IMR-90 (cell line): ENCODE data around the gene THRB. TPM values are rescaled to one million over a fixed set of nuclear protein-coding genes. Genes with fewer than 3 reads are reported as not detected.

ENCODE experiments used
- ATAC-seq: fragments of 200-7000 bp; cut with Tn5 transposase; 2 replicates; pipeline ENCODE4 v1.9.1; 2020; ENCODE audit warnings: low read depth, mild to moderate bottlenecking, moderate library complexity
- BruUV-seq: library from RNA; stranded (reverse); fragments of 400-500 nt; replicated peaks from 2 replicates; lab custom pipeline; 2021; lab: Mats Ljungman, UMichigan
- CTCF ChIA-PET: fragments of 300-600 bp; formaldehyde crosslinking; extraction: SDS; loops from one replicate; lab custom pipeline; 2021; ENCODE audit warnings: antibody characterized with exemption; lab: Yijun Ruan, JAX
- POLR2A ChIA-PET: fragments of 300-600 bp; sonication (Branson Sonifier 250); formaldehyde crosslinking; loops from one replicate; lab custom pipeline; 2022; ENCODE audit warnings: antibody characterized with exemption; ENCODE audit not compliant: unreplicated experiment; lab: Charles Lee
- DNase-seq: peaks from one replicate; pipeline ENCODE4 v3.0.0; 2013
- H2AFZ ChIP-seq: replicated peaks from 2 replicates; pipeline ENCODE3; 2013; ENCODE audit warnings: low read length, mild to moderate bottlenecking; ENCODE audit not compliant: poor library complexity
- H2AK5ac ChIP-seq: 2 replicates; pipeline ENCODE4 v1.6.1; 2013; ENCODE audit warnings: low read depth, low read length, inconsistent platforms
- H2AK9ac ChIP-seq: replicated peaks from 2 replicates; pipeline ENCODE3; 2013; ENCODE audit warnings: mild to moderate bottlenecking, low read depth, low read length, moderate library complexity; ENCODE audit not compliant: poor library complexity
- H2BK120ac ChIP-seq: 2 replicates; pipeline ENCODE4 v1.6.1; 2013; ENCODE audit warnings: low read depth, low read length, inconsistent platforms
- H2BK15ac ChIP-seq: 3 replicates; pipeline ENCODE4 v1.6.1; 2013; ENCODE audit warnings: low read depth, low read length, inconsistent platforms
- H2BK20ac ChIP-seq: 2 replicates; pipeline ENCODE4 v1.6.1; 2013; ENCODE audit warnings: low read depth, mild to moderate bottlenecking, inconsistent platforms, low read length, moderate library complexity
- H2BK5ac ChIP-seq: 2 replicates; pipeline ENCODE4 v1.6.1; 2013; ENCODE audit warnings: mild to moderate bottlenecking, low read depth, low read length, inconsistent platforms; ENCODE audit not compliant: poor library complexity, severe bottlenecking
- H3K14ac ChIP-seq: replicated peaks from 2 replicates; pipeline ENCODE4 v1.6.1; 2013; ENCODE audit warnings: low read depth, low read length, inconsistent platforms
- H3K18ac ChIP-seq: 2 replicates; pipeline ENCODE4 v1.6.1; 2013; ENCODE audit warnings: low read depth, low read length, control low read depth
- H3K23ac ChIP-seq: 2 replicates; pipeline ENCODE4 v1.6.1; 2013; ENCODE audit warnings: low read depth, low read length, inconsistent platforms
- H3K27ac ChIP-seq: 2 replicates; pipeline ENCODE4 v1.5.1; 2013; ENCODE audit warnings: mild to moderate bottlenecking, control low read depth, low read length; ENCODE audit not compliant: insufficient read depth
- H3K27me3 ChIP-seq: 2 replicates; pipeline ENCODE4 v1.6.1; 2013; ENCODE audit warnings: low read length; ENCODE audit not compliant: control insufficient read depth, insufficient read depth
- H3K36me3 ChIP-seq: 2 replicates; pipeline ENCODE4 v1.6.1; 2013; ENCODE audit warnings: low read length, mixed read lengths; ENCODE audit not compliant: control insufficient read depth, insufficient read depth
- H3K4ac ChIP-seq: 2 replicates; pipeline ENCODE4 v1.6.1; 2013; ENCODE audit warnings: low read depth, low read length, inconsistent platforms
- H3K4me1 ChIP-seq: 2 replicates; pipeline ENCODE4 v1.6.1; 2013; ENCODE audit warnings: low read length, mixed read lengths; ENCODE audit not compliant: control insufficient read depth, insufficient read depth
- H3K4me2 ChIP-seq: 2 replicates; pipeline ENCODE4 v1.6.1; 2013; ENCODE audit warnings: low read depth, mild to moderate bottlenecking, control low read depth, low read length, moderate library complexity
- H3K4me3 ChIP-seq: 2 replicates; pipeline ENCODE4 v1.5.1; 2013; ENCODE audit warnings: low read depth, mild to moderate bottlenecking, control low read depth, low read length, moderate library complexity; ENCODE audit not compliant: insufficient read depth
- H3K56ac ChIP-seq: 2 replicates; pipeline ENCODE4 v1.6.1; 2013; ENCODE audit warnings: low read length, inconsistent platforms; ENCODE audit not compliant: insufficient read depth; ENCODE audit errors: extremely low read depth
- H3K79me1 ChIP-seq, 2 experiments: 2 replicates each; pipeline ENCODE4 v1.6.1; 2013; ENCODE audit warnings: low read length in 2 of 2, inconsistent platforms in 1 of 2, low read depth in 1 of 2
- H3K9ac ChIP-seq: 2 replicates; pipeline ENCODE4 v1.6.1; 2013; ENCODE audit warnings: low read depth, low read length, control low read depth
- H3K9me1 ChIP-seq: 2 replicates; pipeline ENCODE4 v1.6.1; 2013; ENCODE audit warnings: low read length, inconsistent platforms; ENCODE audit not compliant: insufficient read depth
- H3K9me3 ChIP-seq: 2 replicates; pipeline ENCODE4 v1.6.1; 2013; ENCODE audit warnings: low read length; ENCODE audit not compliant: control insufficient read depth, insufficient read depth
- H4K20me1 ChIP-seq: 2 replicates; pipeline ENCODE4 v1.6.1; 2013; ENCODE audit warnings: low read length, inconsistent platforms; ENCODE audit not compliant: insufficient read depth
- H4K5ac ChIP-seq: 2 replicates; pipeline ENCODE4 v1.6.1; 2013; ENCODE audit warnings: mild to moderate bottlenecking, low read depth, low read length, control low read depth
- H4K8ac ChIP-seq, 2 experiments: 2 replicates each; pipeline ENCODE4 v1.6.1; 2013; ENCODE audit warnings: low read depth in 2 of 2, low read length in 2 of 2, control low read depth in 1 of 2, inconsistent platforms in 1 of 2
- H4K91ac ChIP-seq: 2 replicates; pipeline ENCODE4 v1.6.1; 2013; ENCODE audit warnings: low read depth, low read length, inconsistent platforms; ENCODE audit not compliant: insufficient read depth
- BHLHE40 ChIP-seq: fragments of 150-350 bp; IDR thresholded peaks from 2 replicates; pipeline ENCODE4 v1.6.1; 2016; ENCODE audit warnings: mild to moderate bottlenecking, low read depth, low read length
- CEBPB ChIP-seq: IDR thresholded peaks from 2 replicates; pipeline ENCODE4 v1.6.1; 2012; ENCODE audit warnings: low read depth, low read length, improper control_type of control experiment
- CHD1 ChIP-seq: IDR thresholded peaks from 2 replicates; pipeline ENCODE4 v1.6.1; 2012; ENCODE audit warnings: low read depth, low read length, improper control_type of control experiment
- FOS ChIP-seq: fragments of 150-350 bp; IDR thresholded peaks from 2 replicates; pipeline ENCODE4 v1.6.1; 2016; ENCODE audit warnings: low read depth, low read length
- MAFK ChIP-seq: IDR thresholded peaks from 2 replicates; pipeline ENCODE4 v1.6.1; 2012; ENCODE audit warnings: low read depth, low read length, improper control_type of control experiment
- MAZ ChIP-seq: IDR thresholded peaks from 2 replicates; pipeline ENCODE4 v1.6.1; 2012; ENCODE audit warnings: low read depth, mild to moderate bottlenecking, low read length, improper control_type of control experiment, moderate library complexity, borderline replicate concordance
- MXI1 ChIP-seq: IDR thresholded peaks from 2 replicates; pipeline ENCODE4 v1.6.1; 2012; ENCODE audit warnings: low read depth, mild to moderate bottlenecking, low read length, moderate library complexity, borderline replicate concordance
- NFE2L2 ChIP-seq: fragments of 150-350 bp; IDR thresholded peaks from 2 replicates; pipeline ENCODE4 v1.6.1; 2016; ENCODE audit warnings: low read depth, mild to moderate bottlenecking, low read length
- POLR2A ChIP-seq: IDR thresholded peaks from 2 replicates; pipeline ENCODE4 v1.6.1; 2012; ENCODE audit warnings: mild to moderate bottlenecking, low read depth, low read length
- RAD21 ChIP-seq: IDR thresholded peaks from 2 replicates; pipeline ENCODE4 v1.6.1; 2012; ENCODE audit warnings: low read length, improper control_type of control experiment
- RCOR1 ChIP-seq: IDR thresholded peaks from 2 replicates; pipeline ENCODE4 v1.6.1; 2012; ENCODE audit warnings: mild to moderate bottlenecking, low read length, improper control_type of control experiment; ENCODE audit not compliant: insufficient replicate concordance
- RFX5 ChIP-seq: IDR thresholded peaks from 2 replicates; pipeline ENCODE4 v1.8.0; 2012; ENCODE audit warnings: low read depth, mild to moderate bottlenecking, low read length, moderate library complexity
- SMC3 ChIP-seq: fragments of 150-350 bp; IDR thresholded peaks from 2 replicates; pipeline ENCODE4 v1.6.1; 2016; ENCODE audit warnings: low read depth, mild to moderate bottlenecking, antibody characterized with exemption, low read length, moderate library complexity
- WGBS, 2 experiments: methylation state at CpG; one replicate each; pipeline versions ENCODE4 v1.1.5 to v1.1.7; 2013; ENCODE audit warnings: missing lambda C conversion rate in 2 of 2; ENCODE audit not compliant: insufficient read length in 1 of 2; ENCODE audit errors: extremely low coverage in 2 of 2; 5-methylcytosine and 5-hydroxymethylcytosine counted together
- dilution Hi-C: fragments of 300-500 bp; cut with HindIII; formaldehyde crosslinking; loops from one replicate; pipeline ENCODE4 v1.14.3; 2018; ENCODE audit warnings: low sequenced_read_pairs; ENCODE audit not compliant: unreplicated experiment
- in situ Hi-C: fragments of 300-500 bp; cut with MboI; formaldehyde crosslinking; loops from 3 replicates; pipeline ENCODE4 v1.14.3; 2019; ENCODE audit warnings: low sequenced_read_pairs, inconsistent platforms, mixed read lengths
- intact Hi-C: fragments of 100-400 bp; cut with micrococcal nuclease; formaldehyde crosslinking; loops from 2 replicates; pipeline ENCODE4 v1.10.0; 2022
- polyA plus RNA-seq, 3 experiments: library from polyadenylated mRNA; depleted of rRNA; stranded (reverse); fragments of >200 nt; gene quantifications; 2 replicates each; pipeline ENCODE4 v1.2.3, GENCODE V29; 2012; ENCODE audit warnings: low replicate concordance in 1 of 3
- total RNA-seq: library from RNA; depleted of rRNA; stranded (reverse); fragments of >200 nt; gene quantifications from 2 replicates; pipeline ENCODE4 v1.2.3, GENCODE V29; 2012
- TF ChIP-seq, protein P1 (sequence below): fragments of 150-350 bp; IDR thresholded peaks from 2 replicates; pipeline ENCODE4 v1.6.1; 2017; ENCODE audit warnings: mild to moderate bottlenecking, antibody characterized with exemption, low read length, low read depth
- TF ChIP-seq, protein P2 (sequence below): fragments of 150-350 bp; IDR thresholded peaks from 2 replicates; pipeline ENCODE4 v1.6.1; 2016; ENCODE audit warnings: low read depth, mild to moderate bottlenecking, low read length, moderate library complexity, borderline replicate concordance
- TF ChIP-seq, protein P3 (sequence below): conservative IDR thresholded peaks from 2 replicates; pipeline ENCODE4 v1.5.1; 2012; ENCODE audit warnings: mild to moderate bottlenecking, low read depth, low read length, improper control_type of control experiment

The THRB gene
- total and polyA plus RNA-seq, 2 of the 4 experiments (the other 2 are of a cell fraction), result under 0.01 TPM; not detected in 1

DNA sequence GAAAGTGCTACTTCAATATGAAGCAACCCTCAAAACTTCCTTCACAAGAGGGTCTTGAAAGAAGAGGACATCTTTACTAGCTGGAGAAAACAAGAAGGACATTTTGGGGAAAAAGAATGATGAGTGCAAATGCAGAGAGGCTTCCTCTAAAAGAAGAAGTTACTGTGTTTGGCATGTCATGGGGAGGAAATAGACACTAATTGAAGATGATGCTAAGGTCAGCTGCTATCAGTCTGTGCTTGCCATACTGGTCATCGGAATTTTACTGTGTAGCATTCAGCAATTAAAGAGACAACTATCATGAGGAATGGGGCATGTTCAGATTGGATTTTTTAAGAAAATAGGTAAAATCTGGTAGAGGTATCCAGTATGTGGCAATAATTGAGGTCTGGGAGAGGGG, 60.0 kb downstream of the THRB start:
- 83% methylated on average over 1 of the region's 1 CpG; no CpG with 5 or more reads in 1 of the 2 experiments for WGBS, 2 experiments
- Histone ChIP-seq H3K4me1 (no peaks in the 10 kb centered on the region), H2BK20ac (no peak overlapping the region), H3K9me1 (no peaks in the 10 kb centered on the region), H2BK5ac (no peak overlapping the region), H3K9ac (no peak overlapping the region), H2BK15ac (no peak overlapping the region), H3K36me3 (no peaks in the 10 kb centered on the region), H3K27ac (no peak overlapping the region), H2AFZ (no peak overlapping the region), H3K9me3 (no peaks in the 10 kb centered on the region), H3K14ac (no peak overlapping the region), H4K5ac (no peak overlapping the region), H4K20me1 (no peaks in the 10 kb centered on the region), H2AK9ac (no peak overlapping the region), H4K8ac (no peak overlapping the region), H2BK120ac (no peak overlapping the region), H3K79me1 (no peaks in the 10 kb centered on the region), H3K4me3 (no peak overlapping the region), H3K18ac (no peak overlapping the region), H3K4ac (no peak overlapping the region), H3K27me3 (no peaks in the 10 kb centered on the region), H3K4me2 (no peak overlapping the region), H4K91ac (no peak overlapping the region), H2AK5ac (no peak overlapping the region), H3K56ac (no peak overlapping the region), H3K23ac (no peak overlapping the region)
- ATAC-seq (no peak), DNase-seq (no peak)
- intact Hi-C loops (no loop called here), dilution Hi-C loops (no loop called here), in situ Hi-C loops (no loop called here)
- TF ChIP-seq RCOR1, result no peak
- TF ChIP-seq NFE2L2, result no peak
- TF ChIP-seq CHD1, result no peak
- TF ChIP-seq, protein P1, sequence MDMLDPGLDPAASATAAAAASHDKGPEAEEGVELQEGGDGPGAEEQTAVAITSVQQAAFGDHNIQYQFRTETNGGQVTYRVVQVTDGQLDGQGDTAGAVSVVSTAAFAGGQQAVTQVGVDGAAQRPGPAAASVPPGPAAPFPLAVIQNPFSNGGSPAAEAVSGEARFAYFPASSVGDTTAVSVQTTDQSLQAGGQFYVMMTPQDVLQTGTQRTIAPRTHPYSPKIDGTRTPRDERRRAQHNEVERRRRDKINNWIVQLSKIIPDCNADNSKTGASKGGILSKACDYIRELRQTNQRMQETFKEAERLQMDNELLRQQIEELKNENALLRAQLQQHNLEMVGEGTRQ, result no peak
- no peak for TF ChIP-seq BHLHE40
- TF ChIP-seq, protein P2, sequence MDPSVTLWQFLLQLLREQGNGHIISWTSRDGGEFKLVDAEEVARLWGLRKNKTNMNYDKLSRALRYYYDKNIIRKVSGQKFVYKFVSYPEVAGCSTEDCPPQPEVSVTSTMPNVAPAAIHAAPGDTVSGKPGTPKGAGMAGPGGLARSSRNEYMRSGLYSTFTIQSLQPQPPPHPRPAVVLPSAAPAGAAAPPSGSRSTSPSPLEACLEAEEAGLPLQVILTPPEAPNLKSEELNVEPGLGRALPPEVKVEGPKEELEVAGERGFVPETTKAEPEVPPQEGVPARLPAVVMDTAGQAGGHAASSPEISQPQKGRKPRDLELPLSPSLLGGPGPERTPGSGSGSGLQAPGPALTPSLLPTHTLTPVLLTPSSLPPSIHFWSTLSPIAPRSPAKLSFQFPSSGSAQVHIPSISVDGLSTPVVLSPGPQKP, result no peak
- TF ChIP-seq RFX5, result no peak
- TF ChIP-seq POLR2A, result no peak
- TF ChIP-seq MAZ, result no peak
- TF ChIP-seq, protein P3, sequence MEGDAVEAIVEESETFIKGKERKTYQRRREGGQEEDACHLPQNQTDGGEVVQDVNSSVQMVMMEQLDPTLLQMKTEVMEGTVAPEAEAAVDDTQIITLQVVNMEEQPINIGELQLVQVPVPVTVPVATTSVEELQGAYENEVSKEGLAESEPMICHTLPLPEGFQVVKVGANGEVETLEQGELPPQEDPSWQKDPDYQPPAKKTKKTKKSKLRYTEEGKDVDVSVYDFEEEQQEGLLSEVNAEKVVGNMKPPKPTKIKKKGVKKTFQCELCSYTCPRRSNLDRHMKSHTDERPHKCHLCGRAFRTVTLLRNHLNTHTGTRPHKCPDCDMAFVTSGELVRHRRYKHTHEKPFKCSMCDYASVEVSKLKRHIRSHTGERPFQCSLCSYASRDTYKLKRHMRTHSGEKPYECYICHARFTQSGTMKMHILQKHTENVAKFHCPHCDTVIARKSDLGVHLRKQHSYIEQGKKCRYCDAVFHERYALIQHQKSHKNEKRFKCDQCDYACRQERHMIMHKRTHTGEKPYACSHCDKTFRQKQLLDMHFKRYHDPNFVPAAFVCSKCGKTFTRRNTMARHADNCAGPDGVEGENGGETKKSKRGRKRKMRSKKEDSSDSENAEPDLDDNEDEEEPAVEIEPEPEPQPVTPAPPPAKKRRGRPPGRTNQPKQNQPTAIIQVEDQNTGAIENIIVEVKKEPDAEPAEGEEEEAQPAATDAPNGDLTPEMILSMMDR, result no peak
- no peak for TF ChIP-seq FOS
- no peak for TF ChIP-seq MXI1
- no peak for TF ChIP-seq SMC3
- no peak for TF ChIP-seq CEBPB
- no peak for TF ChIP-seq RAD21
- TF ChIP-seq MAFK, result no peak
- CTCF ChIA-PET, result no interaction called here
- no TSS peak for BruUV-seq
- POLR2A ChIA-PET, result no interaction called here
